Parathyroid adenoma (tissue), 2 donors: ENCODE data around the gene COL4A2.

Source experiments
- H2AFZ ChIP-seq: fragments of 300-600 bp; sonication (generic); one replicate; pipeline ENCODE4 v1.7.0; 2017; ENCODE audit warnings: antibody characterized with exemption, mild to moderate bottlenecking
- H3K27ac ChIP-seq: fragments of 300-600 bp; sonication (generic); one replicate; pipeline ENCODE4 v1.7.0; 2017
- H3K27me3 ChIP-seq: fragments of 300-600 bp; sonication (generic); one replicate; pipeline ENCODE4 v1.7.0; 2017; ENCODE audit warnings: low read length; ENCODE audit not compliant: control insufficient read depth, insufficient read depth
- H3K36me3 ChIP-seq: fragments of 300-600 bp; sonication (generic); one replicate; pipeline ENCODE4 v1.7.0; 2017; ENCODE audit warnings: low read length; ENCODE audit not compliant: control insufficient read depth, insufficient read depth
- H3K4me1 ChIP-seq: fragments of 300-600 bp; sonication (generic); one replicate; pipeline ENCODE4 v1.7.0; 2017; ENCODE audit warnings: control low read depth
- H3K4me2 ChIP-seq: fragments of 300-600 bp; sonication (generic); one replicate; pipeline ENCODE4 v1.7.0; 2017; ENCODE audit warnings: low read length
- H3K4me3 ChIP-seq: fragments of 300-600 bp; sonication (generic); one replicate; pipeline ENCODE4 v1.7.0; 2017; ENCODE audit warnings: low read depth, low read length
- H3K79me2 ChIP-seq: fragments of 300-600 bp; sonication (generic); one replicate; pipeline ENCODE4 v1.7.0; 2017; ENCODE audit warnings: control low read depth
- H3K9ac ChIP-seq: fragments of 300-600 bp; sonication (generic); one replicate; pipeline ENCODE4 v1.7.0; 2017; ENCODE audit warnings: mild to moderate bottlenecking
- H3K9me3 ChIP-seq: fragments of 300-600 bp; sonication (generic); one replicate; pipeline ENCODE4 v1.7.0; 2017; ENCODE audit warnings: low read length; ENCODE audit not compliant: control insufficient read depth
- CTCF ChIP-seq: fragments of 300-600 bp; sonication (generic); IDR thresholded peaks from one replicate; pipeline ENCODE4 v1.7.0; 2017; ENCODE audit warnings: antibody characterized with exemption, mild to moderate bottlenecking
- donor health status: primary hyperparathyroidism.

Gene COL4A2

GRCh38 chr13:110436786-110437370, 129.8 kb downstream of the COL4A2 start:
- no peaks in the 10 kb centered on the region for H3K36me3 ChIP-seq
- H3K4me3 ChIP-seq: no peak overlapping the region
- no peak for TF ChIP-seq CTCF
- H3K4me1 ChIP-seq: no peaks in the 10 kb centered on the region
- H3K27me3 ChIP-seq: no peaks in the 10 kb centered on the region
- H3K9ac ChIP-seq: no peak overlapping the region
- no peak overlapping the region for H3K27ac ChIP-seq
- H3K4me2 ChIP-seq: no peak overlapping the region
- no peaks in the 10 kb centered on the region for H3K9me3 ChIP-seq
- no peak overlapping the region for H2AFZ ChIP-seq
- H3K79me2 ChIP-seq: no peaks in the 10 kb centered on the region

GRCh38 chr13:110438211-110438610, 131.1 kb downstream of the COL4A2 start:
- no peak for TF ChIP-seq CTCF
- Histone ChIP-seq H3K27ac (no peak overlapping the region), H3K4me3 (no peak overlapping the region), H3K36me3 (no peaks in the 10 kb centered on the region), H3K9me3 (no peaks in the 10 kb centered on the region), H3K4me2 (no peak overlapping the region), H3K79me2 (no peaks in the 10 kb centered on the region), H3K9ac (no peak overlapping the region), H2AFZ (no peak overlapping the region), H3K4me1 (no peaks in the 10 kb centered on the region), H3K27me3 (no peaks in the 10 kb centered on the region)

GRCh38 chr13:110438776-110439175, 131.7 kb downstream of the COL4A2 start:
- no peak for TF ChIP-seq CTCF
- Histone ChIP-seq H3K27ac (no peak overlapping the region), H3K36me3 (no peaks in the 10 kb centered on the region), H3K27me3 (no peaks in the 10 kb centered on the region), H3K4me3 (no peak overlapping the region), H3K9me3 (no peaks in the 10 kb centered on the region), H3K79me2 (no peaks in the 10 kb centered on the region), H3K9ac (no peak overlapping the region), H2AFZ (no peak overlapping the region), H3K4me1 (no peaks in the 10 kb centered on the region), H3K4me2 (no peak overlapping the region)

GRCh38 chr13:110440946-110441731, 134.1 kb downstream of the COL4A2 start:
- Histone ChIP-seq H3K36me3 (no peaks in the 10 kb centered on the region), H3K27me3 (no peaks in the 10 kb centered on the region), H2AFZ (no peak overlapping the region), H3K27ac (no peak overlapping the region), H3K9me3 (no peaks in the 10 kb centered on the region), H3K9ac (no peak overlapping the region), H3K4me3 (no peak overlapping the region), H3K4me1 (no peaks in the 10 kb centered on the region), H3K4me2 (no peak overlapping the region), H3K79me2 (no peaks in the 10 kb centered on the region)
- TF ChIP-seq CTCF: no peak
